A673 (cell line): Measurements from ENCODE around the gene PGM2L1.

Experiments used
- EZH2 ChIP-seq: fragments of 200-600 bp; sonication (generic); IDR thresholded peaks from 2 replicates; pipeline ENCODE4 v1.6.1; 2017; ENCODE audit warnings: borderline replicate concordance, low read depth, mild to moderate bottlenecking, mixed read lengths, antibody characterized with exemption, low read length; ENCODE audit not compliant: poor library complexity, severe bottlenecking
- TF ChIP-seq, protein P1 (sequence below): fragments of 300-800, 200-600 bp; sonication (generic); conservative IDR thresholded peaks from 2 replicates; pipeline ENCODE4 v1.5.1; 2017; ENCODE audit warnings: low read depth, mild to moderate bottlenecking, antibody characterized with exemption, low read length, moderate library complexity, mixed read lengths

DNA sequence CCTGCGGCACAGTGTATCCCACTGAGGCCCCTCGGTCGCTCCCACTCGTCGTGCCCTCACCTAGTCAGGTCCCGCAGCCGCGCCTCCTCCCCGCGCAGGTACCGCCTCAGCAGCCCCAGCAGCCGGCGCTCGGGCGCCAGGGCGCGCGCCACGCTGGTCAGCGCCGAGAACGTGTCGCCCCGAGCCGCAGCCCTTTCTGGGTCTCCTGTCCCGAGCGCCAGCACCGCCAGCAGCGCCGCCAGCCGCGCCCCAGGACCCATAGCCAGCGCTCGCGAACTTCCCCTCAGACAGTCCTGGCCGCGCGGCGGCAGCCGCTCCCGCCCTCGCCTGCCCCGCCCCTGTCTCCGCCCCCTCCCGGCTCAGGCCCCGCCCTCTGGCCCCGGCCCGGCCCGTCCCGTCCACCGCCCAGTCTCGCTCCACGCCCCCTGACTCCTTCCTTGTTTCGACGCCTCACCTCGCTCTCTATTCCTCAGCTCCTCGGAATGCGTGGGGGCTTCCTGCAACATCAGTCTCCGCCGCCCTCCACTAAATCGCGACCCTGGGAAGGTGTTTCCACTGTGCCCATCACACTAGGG is 86.8 kb downstream of the PGM2L1 start, which contains the start of gene P4HA3:
- TF ChIP-seq, protein P1, sequence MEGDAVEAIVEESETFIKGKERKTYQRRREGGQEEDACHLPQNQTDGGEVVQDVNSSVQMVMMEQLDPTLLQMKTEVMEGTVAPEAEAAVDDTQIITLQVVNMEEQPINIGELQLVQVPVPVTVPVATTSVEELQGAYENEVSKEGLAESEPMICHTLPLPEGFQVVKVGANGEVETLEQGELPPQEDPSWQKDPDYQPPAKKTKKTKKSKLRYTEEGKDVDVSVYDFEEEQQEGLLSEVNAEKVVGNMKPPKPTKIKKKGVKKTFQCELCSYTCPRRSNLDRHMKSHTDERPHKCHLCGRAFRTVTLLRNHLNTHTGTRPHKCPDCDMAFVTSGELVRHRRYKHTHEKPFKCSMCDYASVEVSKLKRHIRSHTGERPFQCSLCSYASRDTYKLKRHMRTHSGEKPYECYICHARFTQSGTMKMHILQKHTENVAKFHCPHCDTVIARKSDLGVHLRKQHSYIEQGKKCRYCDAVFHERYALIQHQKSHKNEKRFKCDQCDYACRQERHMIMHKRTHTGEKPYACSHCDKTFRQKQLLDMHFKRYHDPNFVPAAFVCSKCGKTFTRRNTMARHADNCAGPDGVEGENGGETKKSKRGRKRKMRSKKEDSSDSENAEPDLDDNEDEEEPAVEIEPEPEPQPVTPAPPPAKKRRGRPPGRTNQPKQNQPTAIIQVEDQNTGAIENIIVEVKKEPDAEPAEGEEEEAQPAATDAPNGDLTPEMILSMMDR: no peak; the same call in 1 of the 2 replicates
- TF ChIP-seq EZH2: no peak
